Upper lobe of left lung (tissue), 4 donors: Measurements from ENCODE around the gene ILDR2.

Source experiments
- CTCF ChIP-seq, 6 experiments: fragments of 450-650 bp in 4 of 6; fragments of 200-600 bp in 2 of 6; sonication (generic) in 2 of 6; IDR thresholded peaks; one replicate each; pipeline ENCODE4 v1.5.1; 2016 to 2019; ENCODE audit warnings: antibody characterized with exemption in 6 of 6
- POLR2A ChIP-seq, 4 donors: fragments of 450-650 bp; IDR thresholded peaks; one replicate each; pipeline ENCODE4 v1.5.1; 2016 to 2017; ENCODE audit warnings: antibody characterized with exemption in 4 of 4, mild to moderate bottlenecking in 2 of 4

GRCh38 chr1:166875302-166875733, 100.0 kb downstream of the ILDR2 start:
- TF ChIP-seq CTCF (IDR thresholded peaks at IDR 0.05) (no peak), POLR2A (IDR thresholded peaks at IDR 0.05) (no peak)
